A549 (cell line): ENCODE results near the gene ARHGEF16.

ENCODE experiments used
- CEBPB ChIP-seq, 2 experiments: fragments of >200 bp in 1 of 2; sonication (Bioruptor Twin) in 1 of 2; formaldehyde crosslinking in 1 of 2; IDR thresholded peaks; 2 replicates each; pipeline ENCODE4 v1.6.1; 2012 to 2016
- EHMT2 ChIP-seq: fragments of 200-600 bp; sonication (generic); IDR thresholded peaks from 2 replicates; pipeline ENCODE4 v1.6.1; 2016; ENCODE audit warnings: antibody characterized with exemption, low read depth, mild to moderate bottlenecking, moderate library complexity
- FOSL2 ChIP-seq, 2 experiments: fragments of 450-650 bp in 1 of 2; fragments of >200 bp in 1 of 2; sonication (Bioruptor Twin) in 1 of 2; formaldehyde crosslinking; IDR thresholded peaks; 2 replicates each; pipeline versions ENCODE4 v1.5.0 to v1.6.1; 2016 to 2020; ENCODE audit warnings: mild to moderate bottlenecking in 1 of 2, moderate library complexity in 1 of 2
- MAX ChIP-seq: IDR thresholded peaks from 2 replicates; pipeline ENCODE4 v1.6.1; 2012
- MAZ ChIP-seq: fragments of 150-350 bp; IDR thresholded peaks from 2 replicates; pipeline ENCODE4 v1.6.1; 2014; ENCODE audit warnings: antibody characterized with exemption, low read depth, low read length, borderline replicate concordance
- MYC ChIP-seq: IDR thresholded peaks from 2 replicates; pipeline ENCODE4 v1.6.1; 2012; ENCODE audit warnings: mild to moderate bottlenecking, inconsistent platforms, low read length, improper control_type of control experiment, borderline replicate concordance
- NR3C1 ChIP-seq: fragments of >200 bp; sonication (Bioruptor Twin); formaldehyde crosslinking; IDR thresholded peaks from 3 replicates; pipeline ENCODE4 v1.6.1; 2017
- POLR2A ChIP-seq: IDR thresholded peaks from 2 replicates; pipeline ENCODE4 v1.6.1; 2012; ENCODE audit warnings: mild to moderate bottlenecking, low read length
- SMC3 ChIP-seq: fragments of >200 bp; sonication (Bioruptor Twin); formaldehyde crosslinking; IDR thresholded peaks from 3 replicates; pipeline ENCODE4 v1.6.1; 2018; ENCODE audit warnings: inconsistent platforms
- SREBF2 ChIP-seq: fragments of 450-650 bp; IDR thresholded peaks from 2 replicates; pipeline ENCODE4 v1.6.1; 2014; ENCODE audit warnings: mild to moderate bottlenecking, moderate library complexity
- TF ChIP-seq, protein P1 (sequence below): fragments of >200 bp; sonication (Bioruptor Twin); formaldehyde crosslinking; IDR thresholded peaks from 3 replicates; pipeline ENCODE4 v1.5.1; 2016
- TF ChIP-seq, protein P2 (sequence below): fragments of 200-600 bp; sonication (generic); IDR thresholded peaks from 2 replicates; pipeline ENCODE4 v1.6.1; 2016; ENCODE audit warnings: antibody characterized with exemption, mild to moderate bottlenecking, moderate library complexity

DNA sequence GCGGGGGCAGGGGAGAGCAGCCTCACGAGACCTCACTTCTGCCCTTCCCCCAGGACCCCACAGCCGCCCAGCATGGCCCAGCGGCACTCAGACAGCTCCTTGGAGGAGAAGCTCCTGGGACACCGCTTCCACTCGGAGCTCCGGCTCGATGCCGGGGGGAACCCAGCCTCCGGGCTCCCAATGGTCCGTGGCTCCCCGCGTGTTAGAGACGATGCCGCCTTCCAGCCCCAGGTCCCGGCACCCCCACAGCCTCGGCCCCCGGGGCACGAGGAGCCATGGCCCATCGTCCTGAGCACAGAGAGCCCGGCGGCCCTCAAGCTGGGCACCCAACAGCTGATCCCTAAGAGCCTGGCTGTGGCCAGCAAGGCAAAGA lies 8.5 kb downstream of the ARHGEF16 start:
- no peak for TF ChIP-seq FOSL2 (IDR thresholded peaks at IDR 0.05)
- TF ChIP-seq FOSL2 (CRISPR knock-in tag; IDR thresholded peaks at IDR 0.05), result no peak
- TF ChIP-seq POLR2A, result no peak
- TF ChIP-seq EHMT2, result no peak
- TF ChIP-seq, protein P1, sequence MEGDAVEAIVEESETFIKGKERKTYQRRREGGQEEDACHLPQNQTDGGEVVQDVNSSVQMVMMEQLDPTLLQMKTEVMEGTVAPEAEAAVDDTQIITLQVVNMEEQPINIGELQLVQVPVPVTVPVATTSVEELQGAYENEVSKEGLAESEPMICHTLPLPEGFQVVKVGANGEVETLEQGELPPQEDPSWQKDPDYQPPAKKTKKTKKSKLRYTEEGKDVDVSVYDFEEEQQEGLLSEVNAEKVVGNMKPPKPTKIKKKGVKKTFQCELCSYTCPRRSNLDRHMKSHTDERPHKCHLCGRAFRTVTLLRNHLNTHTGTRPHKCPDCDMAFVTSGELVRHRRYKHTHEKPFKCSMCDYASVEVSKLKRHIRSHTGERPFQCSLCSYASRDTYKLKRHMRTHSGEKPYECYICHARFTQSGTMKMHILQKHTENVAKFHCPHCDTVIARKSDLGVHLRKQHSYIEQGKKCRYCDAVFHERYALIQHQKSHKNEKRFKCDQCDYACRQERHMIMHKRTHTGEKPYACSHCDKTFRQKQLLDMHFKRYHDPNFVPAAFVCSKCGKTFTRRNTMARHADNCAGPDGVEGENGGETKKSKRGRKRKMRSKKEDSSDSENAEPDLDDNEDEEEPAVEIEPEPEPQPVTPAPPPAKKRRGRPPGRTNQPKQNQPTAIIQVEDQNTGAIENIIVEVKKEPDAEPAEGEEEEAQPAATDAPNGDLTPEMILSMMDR, result no peak
- no peak for TF ChIP-seq MAZ
- TF ChIP-seq MYC, result no peak
- TF ChIP-seq, protein P2, sequence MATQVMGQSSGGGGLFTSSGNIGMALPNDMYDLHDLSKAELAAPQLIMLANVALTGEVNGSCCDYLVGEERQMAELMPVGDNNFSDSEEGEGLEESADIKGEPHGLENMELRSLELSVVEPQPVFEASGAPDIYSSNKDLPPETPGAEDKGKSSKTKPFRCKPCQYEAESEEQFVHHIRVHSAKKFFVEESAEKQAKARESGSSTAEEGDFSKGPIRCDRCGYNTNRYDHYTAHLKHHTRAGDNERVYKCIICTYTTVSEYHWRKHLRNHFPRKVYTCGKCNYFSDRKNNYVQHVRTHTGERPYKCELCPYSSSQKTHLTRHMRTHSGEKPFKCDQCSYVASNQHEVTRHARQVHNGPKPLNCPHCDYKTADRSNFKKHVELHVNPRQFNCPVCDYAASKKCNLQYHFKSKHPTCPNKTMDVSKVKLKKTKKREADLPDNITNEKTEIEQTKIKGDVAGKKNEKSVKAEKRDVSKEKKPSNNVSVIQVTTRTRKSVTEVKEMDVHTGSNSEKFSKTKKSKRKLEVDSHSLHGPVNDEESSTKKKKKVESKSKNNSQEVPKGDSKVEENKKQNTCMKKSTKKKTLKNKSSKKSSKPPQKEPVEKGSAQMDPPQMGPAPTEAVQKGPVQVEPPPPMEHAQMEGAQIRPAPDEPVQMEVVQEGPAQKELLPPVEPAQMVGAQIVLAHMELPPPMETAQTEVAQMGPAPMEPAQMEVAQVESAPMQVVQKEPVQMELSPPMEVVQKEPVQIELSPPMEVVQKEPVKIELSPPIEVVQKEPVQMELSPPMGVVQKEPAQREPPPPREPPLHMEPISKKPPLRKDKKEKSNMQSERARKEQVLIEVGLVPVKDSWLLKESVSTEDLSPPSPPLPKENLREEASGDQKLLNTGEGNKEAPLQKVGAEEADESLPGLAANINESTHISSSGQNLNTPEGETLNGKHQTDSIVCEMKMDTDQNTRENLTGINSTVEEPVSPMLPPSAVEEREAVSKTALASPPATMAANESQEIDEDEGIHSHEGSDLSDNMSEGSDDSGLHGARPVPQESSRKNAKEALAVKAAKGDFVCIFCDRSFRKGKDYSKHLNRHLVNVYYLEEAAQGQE, result no peak
- TF ChIP-seq MAX, result no peak
- no peak for TF ChIP-seq SMC3
- no peak for TF ChIP-seq SREBF2
- TF ChIP-seq CEBPB (IDR thresholded peaks at IDR 0.05), result no peak
- no peak for TF ChIP-seq NR3C1
